ENCODE results near the gene IL17REL. TPM values are rescaled to one million over a fixed set of nuclear protein-coding genes. Genes with fewer than 3 reads are reported as not detected.

The IL17REL gene
- total RNA-seq, 4 donors from 2014 or later: not detected

Small RNA genes lying within 50 kb of the gene (microRNA-seq; reads per million reads assigned to microRNA genes)
- gene MIR6821 (ENCODE audit: borderline replicate concordance in 2 of 2): 0 to 0.85 reads per million in 2 donors

Other genes starting within 250 kb of the IL17REL start
- gene BRD1, start 184.9 kb downstream of the IL17REL start, total RNA-seq: 10 to 100 TPM; 15.6 to 25.2 (median 18.1) TPM
- 1 to 10 TPM; 6.7 to 8.4 (median 7.5) TPM for gene ZBED4, start 158.9 kb downstream of the IL17REL start, total RNA-seq
- 1 to 10 TPM; 6.4 to 9.6 (median 8.2) TPM for gene ALG12, start 94.3 kb downstream of the IL17REL start, total RNA-seq
- gene CRELD2, start 94.1 kb downstream of the IL17REL start, total RNA-seq: 10 to 100 TPM in 3 of 4 donors, 1 to 10 TPM in 1; 8.9 to 15.0 (median 13.0) TPM
- 100 to 1,000 TPM; 165 to 327 (median 188) TPM for gene PIM3, start 52.0 kb downstream of the IL17REL start, total RNA-seq
- not detected for gene TTLL8, start 45.5 kb upstream of the IL17REL start, total RNA-seq
- under 1 TPM in 1 of 4 donors, not detected in 3; 0.42 TPM for gene MLC1, start 72.7 kb upstream of the IL17REL start, total RNA-seq
- under 1 TPM in 1 of 4 donors, not detected in 3; 0.25 TPM for gene MOV10L1, start 77.2 kb upstream of the IL17REL start, total RNA-seq
- gene PANX2, start 158.0 kb upstream of the IL17REL start, total RNA-seq: under 1 TPM in 2 of 4 donors, not detected in 2; 0.40 to 0.83 TPM
- gene TRABD, start 173.1 kb upstream of the IL17REL start, total RNA-seq: 10 to 100 TPM; 21.4 to 30.3 (median 24.5) TPM
- 10 to 100 TPM; 26.4 to 54.9 (median 34.0) TPM for gene SELENOO, start 188.2 kb upstream of the IL17REL start, total RNA-seq
- 10 to 100 TPM; 18.7 to 27.4 (median 19.2) TPM for gene TUBGCP6, start 232.3 kb upstream of the IL17REL start, total RNA-seq
- 10 to 100 TPM in 2 of 4 donors, 1 to 10 TPM in 2; 4.1 to 24.9 (median 8.6) TPM for gene HDAC10, start 238.5 kb upstream of the IL17REL start, total RNA-seq
- gene MAPK12, start 248.9 kb upstream of the IL17REL start, total RNA-seq: 100 to 1,000 TPM; 126 to 290 (median 219) TPM